ENCODE results near the gene KIAA1614. TPM values are rescaled to one million over a fixed set of nuclear protein-coding genes. Genes with fewer than 3 reads are reported as not detected.

The KIAA1614 gene
- total RNA-seq, 1 donor from 2014 or later, result 1.8 TPM

DNA sequence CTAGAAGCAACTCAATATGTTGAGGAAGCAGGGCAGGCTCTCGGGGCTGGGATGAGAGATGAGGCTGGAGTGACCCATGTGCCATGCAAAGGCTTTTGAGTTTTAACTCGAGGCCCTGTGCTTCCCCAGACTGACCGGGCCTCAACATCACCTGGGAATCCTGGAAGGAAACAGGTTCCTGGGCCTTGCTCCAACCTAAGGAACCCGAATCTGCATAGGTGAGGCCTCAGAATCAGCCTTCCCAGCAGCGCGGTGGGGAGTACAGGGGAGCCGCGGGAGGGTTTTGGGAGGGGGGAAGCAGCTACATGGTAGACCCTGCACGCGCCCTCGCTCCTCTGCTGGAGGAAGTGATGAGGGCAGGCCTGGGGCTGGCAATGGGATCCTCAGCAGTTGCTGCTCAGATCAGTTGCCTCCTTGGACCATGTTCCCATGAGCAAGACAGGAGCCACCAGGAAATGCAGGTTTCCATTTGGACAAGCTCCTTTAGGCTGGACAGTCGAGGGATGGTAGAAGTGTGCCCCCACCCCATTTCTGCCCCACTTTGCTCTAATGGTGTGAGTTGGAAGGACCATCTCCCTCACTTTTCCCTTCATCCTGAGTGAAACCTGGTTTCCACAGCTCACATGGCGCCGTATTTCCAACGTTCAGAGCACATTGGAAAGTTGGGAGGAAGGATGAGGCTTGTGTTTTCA lies 4.5 kb upstream of the KIAA1614 start:
- no peak for DNase-seq (ENCODE audit: low read depth, low spot score)

DNA sequence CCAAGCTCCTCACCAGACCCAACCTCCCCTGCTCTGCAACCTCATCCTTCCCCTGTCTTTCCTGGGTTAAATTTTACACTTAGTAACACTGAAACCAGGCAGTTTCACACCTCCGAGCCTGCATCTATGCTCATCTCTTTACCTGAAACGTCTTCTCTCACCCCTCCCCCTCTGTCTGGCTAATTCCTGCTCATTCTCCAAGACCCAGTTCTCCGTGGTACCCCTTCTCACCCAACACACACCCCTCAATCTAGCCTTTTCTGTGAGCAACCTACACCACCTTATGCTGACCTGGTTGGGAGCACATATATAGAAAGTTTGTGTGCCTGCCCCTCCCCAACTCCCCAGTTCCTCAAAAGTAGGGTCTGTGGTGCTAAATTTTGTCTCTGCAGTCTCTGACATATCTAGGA lies 3.7 kb upstream of the KIAA1614 start:
- DNase-seq (ENCODE audit: low read depth, low spot score), result no peak

DNA sequence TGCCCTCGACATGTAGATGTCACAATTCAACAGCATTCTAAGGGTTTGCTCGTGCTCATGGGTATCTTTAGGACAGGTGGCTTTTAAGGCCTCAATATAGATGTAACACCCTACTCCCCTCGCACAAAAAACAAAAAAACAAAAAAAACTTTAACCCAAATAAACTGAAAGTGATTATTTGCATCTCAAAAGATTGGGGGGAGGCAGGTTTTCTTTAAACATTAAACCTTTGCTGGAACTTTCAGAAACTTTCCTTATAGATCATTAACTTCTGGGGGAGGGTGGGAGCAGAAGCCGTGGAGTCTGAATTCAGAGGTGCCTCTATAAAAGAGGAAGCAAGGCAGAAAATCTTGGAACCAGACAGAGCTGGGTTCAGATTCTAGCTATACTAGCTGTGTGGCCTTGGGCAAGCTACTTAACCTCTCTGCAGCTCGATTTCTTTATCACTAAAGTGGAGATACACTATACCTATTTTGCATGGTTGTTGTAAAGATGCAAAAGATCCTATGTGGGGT lies 3.2 kb upstream of the KIAA1614 start:
- DNase-seq (ENCODE audit: low read depth, low spot score), result no peak

DNA sequence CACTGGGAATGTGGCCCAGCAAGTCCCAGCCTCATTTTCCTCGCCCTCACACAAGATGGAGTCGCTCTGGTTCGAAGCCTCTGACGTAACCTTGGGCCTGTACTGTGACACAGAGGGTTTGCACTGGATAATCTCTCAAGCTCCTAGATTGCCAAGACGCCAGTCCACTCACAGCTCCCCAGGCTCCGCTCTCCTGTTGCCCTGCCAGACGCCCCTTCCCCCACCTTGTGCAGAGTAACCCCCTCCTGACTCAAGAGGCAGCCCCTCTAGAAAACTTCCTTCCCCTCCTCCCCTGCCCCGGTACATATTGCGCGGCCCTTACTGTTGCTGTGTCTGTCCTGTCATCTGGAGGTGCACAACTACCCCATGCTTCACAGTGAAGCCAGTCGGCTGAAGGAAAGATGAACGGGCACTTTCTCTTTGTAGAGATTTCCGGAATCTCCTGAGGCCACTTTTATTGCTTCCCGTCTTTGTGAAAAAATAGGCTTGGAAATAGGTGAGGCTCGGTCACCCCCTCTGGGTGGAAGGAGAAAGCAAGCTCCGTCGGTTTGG lies 981 bp upstream of the KIAA1614 start:
- no peak for DNase-seq (ENCODE audit: low read depth, low spot score)

DNA sequence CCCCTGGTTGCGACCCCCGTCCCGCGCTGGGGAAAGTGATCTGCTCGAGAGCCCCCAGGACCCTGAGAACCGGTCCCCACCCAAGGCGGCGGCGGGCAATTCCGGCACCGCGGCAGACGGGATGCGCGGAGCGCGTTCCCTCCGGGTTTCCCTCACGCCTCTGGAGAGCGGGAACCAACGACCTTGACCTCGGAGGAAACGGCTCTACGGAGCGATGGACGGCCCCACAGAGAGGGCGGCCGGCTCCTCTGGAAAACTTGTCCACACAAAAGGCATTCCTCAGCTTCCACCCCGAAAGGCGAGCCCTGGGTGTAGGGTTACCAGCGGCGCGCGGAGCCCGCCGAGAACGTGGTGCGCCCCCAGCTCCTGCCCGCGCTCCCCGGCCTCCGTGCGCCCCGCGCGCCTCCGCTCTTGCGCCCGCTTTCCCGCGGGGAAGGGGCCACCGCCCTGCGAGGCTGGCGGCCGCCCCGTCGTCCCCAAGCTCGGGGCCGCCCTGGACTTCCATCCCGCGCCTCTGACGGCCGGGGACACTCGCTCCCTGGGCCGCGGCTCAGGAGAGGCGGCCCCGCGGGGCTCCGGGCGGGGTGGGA lies 391 bp upstream of the KIAA1614 start:
- no peak for DNase-seq (ENCODE audit: low read depth, low spot score)

DNA sequence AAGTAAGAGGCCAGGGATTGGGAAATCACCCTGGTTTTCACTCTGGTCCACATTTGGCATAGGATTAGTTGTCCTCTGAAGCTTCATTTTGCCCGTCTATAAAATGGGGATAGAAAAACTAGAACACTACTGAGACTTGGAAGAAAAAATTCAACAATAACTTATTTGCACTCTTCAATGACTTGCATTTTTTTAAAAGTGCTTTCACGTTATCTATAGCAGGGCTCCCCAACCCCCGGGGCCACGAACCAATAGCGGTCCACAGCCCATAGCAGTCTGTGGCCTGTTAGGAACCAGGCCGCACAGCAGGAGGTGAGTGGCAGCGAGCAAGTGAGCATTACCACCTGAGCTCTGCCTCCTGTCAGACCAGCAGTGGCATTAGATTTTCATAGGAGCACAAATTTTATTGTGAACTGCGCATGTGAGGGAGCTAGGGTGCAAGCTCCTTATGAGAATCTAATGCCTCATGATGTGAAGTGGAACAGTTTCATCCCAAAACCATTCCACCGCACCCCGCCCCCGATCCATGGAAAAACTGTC lies 2.8 kb downstream of the KIAA1614 start:
- DNase-seq (ENCODE audit: low read depth, low spot score), result no peak

DNA sequence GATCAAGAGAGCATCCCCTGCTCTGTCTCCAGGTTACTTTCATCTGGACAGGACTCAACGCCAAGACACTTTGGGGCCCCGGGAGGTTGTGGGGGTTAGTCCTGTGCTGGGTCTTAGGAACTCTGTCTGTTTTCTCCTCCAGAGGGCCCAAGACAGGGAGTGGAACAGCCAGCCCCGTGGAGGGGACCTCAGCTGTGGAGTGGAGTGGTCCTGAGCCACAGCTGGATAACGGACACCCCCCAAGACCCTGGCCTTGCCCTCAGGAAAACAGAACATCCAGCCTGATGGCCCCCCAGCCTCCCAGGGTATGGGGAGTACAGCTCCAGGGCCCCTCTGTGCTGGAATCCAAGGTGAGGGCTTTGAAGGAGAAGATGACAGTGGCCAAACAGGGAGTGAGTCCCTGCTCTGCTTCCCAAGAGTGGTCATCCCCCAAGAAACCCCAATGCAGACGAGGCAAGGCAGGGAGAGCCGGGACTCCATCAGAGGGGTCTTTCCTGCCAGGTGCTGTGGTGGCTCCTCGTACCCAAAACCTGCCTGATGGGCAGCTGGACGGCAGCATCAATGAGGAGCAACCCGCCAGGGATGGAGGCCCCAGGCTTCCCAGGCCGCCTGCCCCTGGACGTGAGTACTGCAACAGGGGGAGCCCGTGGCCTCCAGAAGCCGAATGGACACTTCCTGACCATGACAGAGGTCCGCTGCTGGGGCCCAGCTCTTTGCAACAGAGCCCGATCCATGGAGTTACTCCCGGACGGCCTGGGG lies 3.5 kb downstream of the KIAA1614 start:
- no peak for DNase-seq (ENCODE audit: low read depth, low spot score)

DNA sequence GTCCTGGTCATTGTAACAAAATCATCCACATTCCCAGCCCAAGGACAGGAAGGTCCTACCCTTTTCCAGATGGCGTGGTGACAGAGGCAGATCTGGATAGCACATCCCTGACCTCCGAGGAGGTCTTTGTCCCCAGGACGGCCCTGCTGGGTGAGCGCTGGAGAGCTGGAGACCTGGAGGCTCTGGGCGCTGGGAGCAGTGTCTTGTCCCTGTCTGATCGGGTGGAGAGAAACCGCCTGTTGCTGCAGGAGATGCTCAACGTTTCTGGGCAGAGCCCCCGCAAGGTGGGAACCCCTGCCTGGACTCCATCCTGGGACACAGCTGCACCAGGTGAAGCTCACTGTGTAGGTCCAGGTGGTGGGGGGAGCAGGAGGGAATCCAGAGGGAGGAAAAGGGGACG lies 4.1 kb downstream of the KIAA1614 start:
- no peak for DNase-seq (ENCODE audit: low read depth, low spot score)

DNA sequence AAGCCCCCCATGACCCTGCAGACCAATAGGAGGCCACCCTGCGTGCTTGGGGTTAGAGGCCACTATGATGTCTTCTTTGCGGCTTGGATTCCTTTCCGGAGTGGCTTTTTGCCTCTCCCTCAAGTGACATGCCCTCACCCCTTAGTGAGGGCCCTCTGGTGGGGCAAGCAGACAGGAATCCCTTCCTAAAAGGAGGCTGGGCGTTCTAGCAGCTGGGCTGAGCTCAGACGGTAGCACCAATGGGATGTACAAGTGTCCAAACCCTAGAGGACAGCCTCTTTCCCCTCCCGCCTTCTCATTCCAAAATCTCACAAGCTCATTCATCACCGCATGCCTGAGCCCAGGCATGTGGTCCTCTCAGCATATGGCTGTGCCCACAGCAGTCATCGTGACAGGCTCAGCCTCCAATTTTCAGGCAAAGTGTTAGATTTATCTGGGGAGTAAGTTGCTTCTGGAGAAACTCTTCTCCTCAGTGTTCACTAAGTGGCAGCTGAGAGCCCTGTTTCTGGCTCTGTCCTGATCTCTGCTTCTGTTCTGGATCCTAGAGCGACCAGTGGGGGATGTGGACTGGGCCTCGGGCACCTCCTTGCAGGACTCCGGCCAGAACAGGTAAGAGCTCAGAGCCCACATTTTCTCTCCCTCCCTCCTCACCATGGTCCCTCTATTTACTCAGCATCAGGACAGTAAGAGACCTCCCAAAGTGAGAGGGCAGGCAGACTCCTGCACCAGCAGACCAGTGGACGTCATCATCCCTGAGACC lies 4.8 kb downstream of the KIAA1614 start:
- no peak for DNase-seq (ENCODE audit: low read depth, low spot score)

DNA sequence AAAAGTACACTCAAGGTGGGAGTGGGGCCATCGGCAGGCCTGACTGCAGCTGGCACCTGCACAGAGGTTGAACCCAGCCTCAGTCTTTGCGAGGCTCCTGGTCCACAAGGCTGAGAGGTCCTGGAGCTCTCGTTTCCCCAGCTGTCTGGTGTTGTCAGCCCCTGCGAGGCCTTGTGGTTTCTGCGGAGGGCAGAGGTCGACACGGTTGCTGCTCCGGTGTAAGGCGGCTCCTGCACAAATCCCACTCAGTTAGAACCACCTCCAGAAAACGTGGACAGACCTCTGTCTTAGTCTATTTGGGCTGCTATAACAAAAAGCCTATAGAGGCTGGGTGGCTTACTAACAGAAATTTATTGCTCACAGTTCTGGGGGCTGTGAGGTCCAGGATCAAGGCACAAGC lies 5.8 kb downstream of the KIAA1614 start:
- no peak for DNase-seq (ENCODE audit: low read depth, low spot score)

DNA sequence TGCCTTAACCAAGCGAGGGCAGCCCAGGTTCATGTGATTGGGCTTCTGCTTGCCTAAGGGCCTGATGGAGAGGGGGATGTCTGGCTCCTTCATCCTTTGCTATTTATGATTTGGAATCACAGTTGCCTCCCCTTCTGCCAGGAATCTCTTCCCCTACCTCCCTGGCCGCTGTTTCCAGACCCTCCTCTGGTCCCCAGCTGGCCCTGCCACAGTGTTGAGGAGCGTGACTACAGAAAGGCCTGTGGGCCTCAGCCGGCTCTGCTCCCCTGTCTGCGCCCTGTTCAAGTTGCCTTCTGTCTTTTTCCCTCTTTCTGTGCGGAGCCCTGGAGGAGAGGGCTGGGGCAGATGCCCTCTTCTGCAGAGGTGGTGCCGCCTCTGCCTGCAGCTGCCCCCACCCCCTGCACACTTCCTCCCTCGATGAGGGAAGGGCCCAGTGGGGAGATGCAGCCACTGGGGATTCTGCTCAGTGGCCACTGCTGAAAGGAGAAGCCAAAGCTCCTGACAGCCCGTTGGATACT lies 6.5 kb downstream of the KIAA1614 start:
- no peak for DNase-seq (ENCODE audit: low read depth, low spot score)

DNA sequence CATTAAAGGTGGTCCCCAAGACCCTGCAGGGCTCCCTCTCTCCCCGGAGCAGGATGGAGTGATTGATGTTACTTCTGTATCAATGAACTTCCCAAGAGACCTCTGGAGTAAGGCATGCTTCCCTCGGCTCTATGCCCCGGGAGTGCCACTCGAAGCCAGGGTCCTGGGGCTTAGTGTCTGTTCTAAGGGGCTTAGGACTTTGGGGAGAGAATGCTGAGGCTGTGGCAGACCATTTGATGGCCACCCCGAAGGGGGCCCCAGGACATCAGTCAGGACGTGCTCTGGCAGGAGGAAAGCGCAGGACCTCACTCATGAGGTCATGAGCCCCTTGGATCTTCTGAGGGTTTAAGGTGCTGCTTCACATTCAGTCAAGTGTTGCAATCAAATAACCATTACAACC lies 7.5 kb downstream of the KIAA1614 start:
- DNase-seq (ENCODE audit: low read depth, low spot score), result no peak

DNA sequence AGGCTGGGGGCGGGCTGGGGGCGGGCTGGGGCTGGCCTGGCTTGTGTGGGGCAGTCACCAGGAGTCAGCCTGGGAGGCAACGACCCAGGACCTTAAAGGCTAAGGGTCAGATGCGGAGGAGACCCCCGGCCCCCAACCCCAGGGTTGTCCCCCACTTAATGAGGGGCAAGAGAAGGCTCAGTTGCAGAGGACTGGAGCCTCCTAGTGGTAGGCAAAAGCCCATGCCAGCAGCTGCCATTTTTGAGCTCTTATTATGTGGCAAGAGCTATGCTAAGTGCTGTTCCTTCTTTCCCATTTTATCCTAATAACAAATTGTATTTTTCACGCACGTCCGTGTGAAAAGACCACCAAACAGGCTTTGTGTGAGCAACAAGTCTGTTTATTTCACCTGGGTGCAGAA lies 8.0 kb downstream of the KIAA1614 start:
- DNase-seq (ENCODE audit: low read depth, low spot score), result no peak

DNA sequence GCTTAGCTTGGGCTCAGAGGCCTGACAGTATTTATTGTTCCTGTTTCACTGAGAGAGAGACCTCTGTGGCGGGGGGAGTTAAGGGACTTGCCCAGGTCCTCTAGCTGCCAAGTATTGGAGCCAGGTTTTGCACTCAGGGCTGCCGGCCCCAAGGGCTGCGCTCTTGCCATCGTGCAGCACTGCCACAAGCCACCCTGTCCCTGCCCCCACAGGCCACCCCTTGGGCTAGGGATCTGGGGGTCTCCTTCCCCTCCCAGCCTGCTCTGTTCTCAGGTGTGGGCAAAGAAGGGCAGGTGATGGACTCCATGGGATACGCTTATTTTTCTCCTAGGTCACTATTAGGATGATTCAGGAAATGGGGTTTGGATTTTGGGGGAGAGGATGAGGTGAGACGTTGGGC lies 8.7 kb downstream of the KIAA1614 start:
- DNase-seq (ENCODE audit: low read depth, low spot score), result no peak

DNA sequence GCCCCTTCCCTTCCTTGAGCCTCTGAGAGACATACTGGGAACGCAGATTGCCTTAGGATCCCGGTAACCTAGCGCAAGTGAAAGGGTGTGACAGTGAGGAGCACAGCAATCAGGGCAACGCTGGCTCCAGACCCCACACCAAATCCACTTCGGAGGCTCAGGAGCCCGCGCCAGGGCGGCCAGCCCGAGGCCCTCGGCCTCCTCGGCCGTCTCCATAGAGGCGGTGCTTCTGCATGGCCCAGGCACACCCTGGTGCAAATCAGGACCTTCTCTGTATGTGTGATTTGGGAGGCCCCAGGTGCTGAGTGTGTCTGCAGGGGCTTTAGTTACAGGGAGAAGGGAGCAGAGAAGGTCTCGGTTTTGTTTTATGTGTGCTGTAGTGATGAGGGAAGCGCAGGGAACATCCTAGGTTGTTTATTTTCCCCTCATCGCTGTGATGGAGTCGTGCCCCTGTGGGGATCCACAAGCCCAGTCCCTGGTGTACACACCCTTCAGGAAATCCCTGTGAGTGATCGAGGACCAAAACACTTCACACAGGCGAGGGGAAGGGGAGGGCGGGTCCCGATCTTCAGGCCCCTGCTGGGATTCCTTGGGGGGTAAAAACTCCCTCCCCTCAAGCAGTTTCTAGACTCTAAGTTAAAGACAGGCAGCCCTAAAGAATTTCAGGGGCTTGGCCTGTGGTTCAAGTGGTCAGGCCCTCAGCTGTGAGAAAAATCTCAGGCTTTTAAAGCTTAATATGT lies 9.4 kb downstream of the KIAA1614 start:
- no peak for DNase-seq (ENCODE audit: low read depth, low spot score)

DNA sequence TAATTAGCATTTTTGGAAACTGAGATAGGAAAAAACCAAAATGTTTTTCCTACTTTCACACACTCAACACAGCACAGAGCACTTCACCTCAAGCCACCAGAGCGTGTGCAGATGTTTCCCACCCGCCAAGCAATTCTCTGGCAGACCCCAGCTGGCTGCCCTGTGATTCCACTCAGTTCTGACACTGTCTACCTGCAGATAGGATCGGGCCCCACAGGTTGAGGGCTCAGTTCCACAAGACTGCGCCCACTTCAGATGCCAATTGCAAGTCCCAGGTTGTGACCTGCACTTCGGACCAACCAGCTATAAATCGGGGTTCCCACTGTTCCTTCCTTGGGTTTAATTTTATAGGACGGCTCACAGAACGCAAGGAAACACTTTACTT lies 9.9 kb downstream of the KIAA1614 start:
- DNase-seq (ENCODE audit: low read depth, low spot score), result no peak

DNA sequence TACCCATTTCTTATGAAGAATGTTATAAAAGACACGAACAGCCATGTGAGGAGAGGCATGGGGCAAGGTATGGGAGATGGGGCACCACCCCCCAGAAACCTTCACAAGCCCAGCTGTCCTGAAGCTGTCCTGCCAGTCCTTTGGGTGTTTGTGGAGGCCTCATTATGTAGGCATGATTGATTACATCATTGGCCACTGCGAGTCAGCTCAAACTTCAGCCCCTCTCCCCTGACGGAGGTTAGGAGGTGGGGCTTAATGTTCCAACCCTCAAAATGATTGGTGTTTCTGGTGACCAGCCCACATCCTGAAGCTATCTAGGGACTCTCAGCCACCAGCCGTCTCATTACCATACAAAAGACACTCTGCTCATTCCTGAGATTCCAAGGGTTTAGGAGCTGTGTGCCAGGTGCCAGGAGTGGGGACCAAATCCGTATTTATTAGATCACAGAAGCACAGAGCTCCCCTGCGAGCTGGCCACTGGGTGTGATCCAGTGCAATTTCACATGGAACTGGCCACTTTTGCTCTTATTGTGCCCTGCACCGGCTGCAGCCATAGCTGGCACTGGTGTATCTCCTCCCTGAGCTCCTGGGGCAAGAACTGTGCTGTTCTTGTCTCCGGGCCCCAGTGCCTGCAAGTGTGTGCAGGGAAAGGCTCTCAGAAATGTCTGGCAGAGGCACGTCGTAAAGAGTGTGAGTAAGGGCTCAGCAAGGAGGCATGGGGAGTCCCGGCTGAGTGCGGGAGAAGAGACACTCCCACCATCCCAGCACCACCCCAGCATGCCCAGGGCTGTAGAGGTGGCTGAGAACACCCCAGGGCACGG lies 10.5 kb downstream of the KIAA1614 start:
- no peak for DNase-seq (ENCODE audit: low read depth, low spot score)

DNA sequence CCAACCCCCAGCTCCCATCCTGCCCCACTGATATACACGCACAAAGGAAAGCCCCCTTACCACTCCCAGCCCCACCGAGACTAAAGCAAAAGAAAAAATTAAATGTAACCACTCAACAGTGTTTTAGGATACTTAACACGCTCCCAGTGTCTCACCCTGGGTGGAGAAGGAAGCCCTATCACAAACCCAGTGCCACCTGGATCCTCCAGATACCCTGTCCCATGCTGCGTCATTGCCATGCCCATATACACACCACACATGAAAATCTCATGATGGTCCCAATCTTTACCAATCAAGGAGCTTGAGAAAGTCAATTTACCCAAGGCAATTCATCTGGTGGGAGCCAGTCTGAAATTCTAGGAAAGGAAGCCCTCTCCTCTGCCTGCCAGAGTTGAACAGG lies 11.2 kb downstream of the KIAA1614 start:
- DNase-seq (ENCODE audit: low read depth, low spot score), result no peak

DNA sequence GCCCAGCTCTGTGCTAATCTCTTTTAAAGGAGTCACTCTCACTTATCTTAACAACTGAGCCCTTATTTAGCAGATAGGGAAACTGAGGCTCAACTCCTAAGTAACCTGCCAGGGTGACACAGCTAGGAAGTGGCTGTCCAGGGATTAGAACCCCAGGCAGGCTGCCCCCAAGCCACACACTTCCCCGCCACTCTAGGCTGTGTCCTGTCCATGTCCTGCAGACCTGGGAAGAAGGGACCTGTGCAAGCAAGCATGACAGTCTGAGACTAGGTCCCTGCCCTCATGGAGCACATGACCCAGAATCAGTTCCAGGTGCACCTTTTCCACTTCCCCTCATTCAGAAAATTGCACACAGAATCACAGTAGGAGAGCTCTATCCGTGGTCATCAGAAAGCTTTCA lies 12.2 kb downstream of the KIAA1614 start:
- DNase-seq (ENCODE audit: low read depth, low spot score), result no peak
